Mucosa of descending colon (tissue), 3 donors: Measurements from ENCODE around the gene HACE1. TPM values are rescaled to one million over a fixed set of nuclear protein-coding genes. Genes with fewer than 3 reads are reported as not detected.

Source experiments
- ATAC-seq: fragments of 200-7000 bp; cut with Tn5 transposase; one replicate; pipeline ENCODE4 v1.9.1; 2020; ENCODE audit warnings: mild to moderate bottlenecking, moderate library complexity
- DNase-seq, 3 donors: peaks; one replicate each; pipeline ENCODE4 v3.0.0-alpha.2; 2020
- H3K36me3 ChIP-seq: fragments of 200-600 bp; one replicate; pipeline ENCODE4 v1.8.0; 2021; ENCODE audit warnings: low read depth, mild to moderate bottlenecking
- H3K4me1 ChIP-seq: fragments of 200-600 bp; one replicate; pipeline ENCODE4 v1.8.0; 2021; ENCODE audit warnings: low read depth, mild to moderate bottlenecking
- H3K4me3 ChIP-seq: fragments of 200-600 bp; one replicate; pipeline ENCODE4 v1.8.0; 2021; ENCODE audit warnings: mild to moderate bottlenecking
- H3K9me3 ChIP-seq: fragments of 200-600 bp; one replicate; pipeline ENCODE4 v1.8.0; 2021; ENCODE audit warnings: mild to moderate bottlenecking
- CTCF ChIP-seq: fragments of 200-600 bp; IDR thresholded peaks from one replicate; pipeline ENCODE4 v1.8.0; 2022; ENCODE audit warnings: antibody characterized with exemption, mild to moderate bottlenecking
- intact Hi-C, 2 donors: fragments of 100-400 bp; cut with DNase I in 1 of 2; cut with micrococcal nuclease in 1 of 2; formaldehyde crosslinking; loops; one replicate each; pipeline versions ENCODE4 v1.11.0 to v1.11.1; 2022; cut with DNase I, micrococcal nuclease
- total RNA-seq, 3 donors: library from RNA; stranded (reverse); fragmentation: NEBNext Ultra II Directional in 2 of 3; extraction: Animal tissue kit (Norgen Biotek cat#: 25700) in 2 of 3; gene quantifications; one replicate each; pipeline versions ENCODE4 v1.2.1 to v1.2.4, GENCODE V29; 2021 to 2023
- donor health status: DM: no; HTN: no; CAD: no; lungs with moderate emphysema.
- donor health status: DM: no; HTN: no; CAD: no.
- donor health status: DM: no; HTN: yes; CAD: no.

HACE1 gene
- total RNA-seq, 3 donors from 2014 or later: 4.2 to 13.8 (median 7.9) TPM

- ATAC-seq (no peak), DNase-seq (no peak)
- intact Hi-C loops: no loop called here
- H3K9me3 ChIP-seq: no peaks in the 10 kb centered on the region
- H3K4me3 ChIP-seq: no peak overlapping the region
- no peaks in the 10 kb centered on the region for H3K4me1 ChIP-seq
- TF ChIP-seq CTCF: no peak
- H3K36me3 ChIP-seq: no peaks in the 10 kb centered on the region
Measured at GRCh38 chr6:104710543-104711335, 149.0 kb downstream of the HACE1 start.

- no peak for ATAC-seq
- Histone ChIP-seq H3K4me1 (no peaks in the 10 kb centered on the region), H3K4me3 (no peak overlapping the region), H3K36me3 (no peaks in the 10 kb centered on the region), H3K9me3 (no peaks in the 10 kb centered on the region)
- DNase-seq: no peak
- TF ChIP-seq CTCF: no peak
- intact Hi-C loops: no loop called here
Measured at GRCh38 chr6:104705916-104706442, 153.7 kb downstream of the HACE1 start.

GRCh38 chr6:104705095-104705707 lies 154.5 kb downstream of the HACE1 start:
- Histone ChIP-seq H3K4me3 (no peak overlapping the region), H3K4me1 (no peaks in the 10 kb centered on the region), H3K9me3 (no peaks in the 10 kb centered on the region), H3K36me3 (no peaks in the 10 kb centered on the region)
- intact Hi-C loops: no loop called here
- TF ChIP-seq CTCF: no peak
- peak; percentile 45 for ATAC-seq
- DNase-seq: peak in 1 of 3 donors; percentile 15

- ATAC-seq (no peak), DNase-seq (no peak)
- Histone ChIP-seq H3K4me3 (no peak overlapping the region), H3K4me1 (no peaks in the 10 kb centered on the region), H3K9me3 (no peaks in the 10 kb centered on the region), H3K36me3 (no peaks in the 10 kb centered on the region)
- intact Hi-C loops: no loop called here
- no peak for TF ChIP-seq CTCF
Measured at GRCh38 chr6:104704191-104704590, 155.5 kb downstream of the HACE1 start.

- DNase-seq: no peak
- intact Hi-C loops: no loop called here
- no peak overlapping the region for H3K4me3 ChIP-seq
- H3K36me3 ChIP-seq: no peaks in the 10 kb centered on the region
- H3K4me1 ChIP-seq: no peaks in the 10 kb centered on the region
- ATAC-seq: no peak
- H3K9me3 ChIP-seq: no peaks in the 10 kb centered on the region
- no peak for TF ChIP-seq CTCF
Measured at GRCh38 chr6:104702126-104702841, 157.4 kb downstream of the HACE1 start.
